Measurements from ENCODE around the gene KCNA2. TPM values are rescaled to one million over a fixed set of nuclear protein-coding genes. Genes with fewer than 3 reads are reported as not detected.

KCNA2 gene
- polyA plus RNA-seq (2012; ENCODE audit: low read depth, missing spikeins): 0.10 TPM

GRCh38 chr1:110605901-110606656 lies at the start of gene KCNA2:
KCNA2 (minus strand) TSS chr1:110606358; CDS start chr1:110604782, 1,576 bp downstream.
- no peak for FAIRE-seq
- no peak for DNase-seq (ENCODE audit: insufficient read length, low spot score)
- TF ChIP-seq SPI1 (IDR thresholded peaks at IDR 0.05; ENCODE audit: low read depth, low read length) (no peak), PAX5 (IDR thresholded peaks at IDR 0.05; ENCODE audit: insufficient read depth, low read length, severe bottlenecking) (no peak), POU2F2 (IDR thresholded peaks at IDR 0.05; ENCODE audit: low read depth, low read length) (no peak), POLR2AphosphoS5 (IDR thresholded peaks at IDR 0.05; ENCODE audit: low read depth, low read length) (no peak), POLR2A (IDR thresholded peaks at IDR 0.05; ENCODE audit: low read depth, low read length) (no peak), TAF1 (IDR thresholded peaks at IDR 0.05; ENCODE audit: low read depth, low read length) (no peak)

- DNase-seq (ENCODE audit: insufficient read length, low spot score) (no peak), FAIRE-seq (no peak)
- no peak for TF ChIP-seq POLR2AphosphoS5 (IDR thresholded peaks at IDR 0.05; ENCODE audit: low read depth, low read length)
- TF ChIP-seq SPI1 (IDR thresholded peaks at IDR 0.05; ENCODE audit: low read depth, low read length): no peak
- TF ChIP-seq POU2F2 (IDR thresholded peaks at IDR 0.05; ENCODE audit: low read depth, low read length): no peak
- TF ChIP-seq PAX5 (IDR thresholded peaks at IDR 0.05; ENCODE audit: insufficient read depth, low read length, severe bottlenecking): no peak
- no peak for TF ChIP-seq TAF1 (IDR thresholded peaks at IDR 0.05; ENCODE audit: low read depth, low read length)
- no peak for TF ChIP-seq POLR2A (IDR thresholded peaks at IDR 0.05; ENCODE audit: low read depth, low read length)
Observed at GRCh38 chr1:110650609-110651008, 44.5 kb upstream of the KCNA2 start.

- no peak for FAIRE-seq
Observed at GRCh38 chr1:110648417-110648816, 42.3 kb upstream of the KCNA2 start.

GRCh38 chr1:110647254-110647891 lies 41.2 kb upstream of the KCNA2 start:
- TF ChIP-seq SPI1 (IDR thresholded peaks at IDR 0.05; ENCODE audit: low read depth, low read length) (no peak), POU2F2 (IDR thresholded peaks at IDR 0.05; ENCODE audit: low read depth, low read length) (no peak), PAX5 (IDR thresholded peaks at IDR 0.05; ENCODE audit: insufficient read depth, low read length, severe bottlenecking) (no peak), POLR2A (IDR thresholded peaks at IDR 0.05; ENCODE audit: low read depth, low read length) (no peak), POLR2AphosphoS5 (IDR thresholded peaks at IDR 0.05; ENCODE audit: low read depth, low read length) (no peak), TAF1 (IDR thresholded peaks at IDR 0.05; ENCODE audit: low read depth, low read length) (no peak)
- FAIRE-seq: no peak
- DNase-seq (ENCODE audit: insufficient read length, low spot score): no peak

More at GRCh38 chr1:110648417-110648816, 42.3 kb upstream of the KCNA2 start:
- no peak for DNase-seq (ENCODE audit: insufficient read length, low spot score)
- TF ChIP-seq POLR2A (IDR thresholded peaks at IDR 0.05; ENCODE audit: low read depth, low read length) (no peak), SPI1 (IDR thresholded peaks at IDR 0.05; ENCODE audit: low read depth, low read length) (no peak), PAX5 (IDR thresholded peaks at IDR 0.05; ENCODE audit: insufficient read depth, low read length, severe bottlenecking) (no peak), POU2F2 (IDR thresholded peaks at IDR 0.05; ENCODE audit: low read depth, low read length) (no peak), POLR2AphosphoS5 (IDR thresholded peaks at IDR 0.05; ENCODE audit: low read depth, low read length) (no peak)

- TF ChIP-seq POLR2A (IDR thresholded peaks at IDR 0.05; ENCODE audit: low read depth, low read length) (no peak), SPI1 (IDR thresholded peaks at IDR 0.05; ENCODE audit: low read depth, low read length) (no peak), PAX5 (IDR thresholded peaks at IDR 0.05; ENCODE audit: insufficient read depth, low read length, severe bottlenecking) (no peak), POLR2AphosphoS5 (IDR thresholded peaks at IDR 0.05; ENCODE audit: low read depth, low read length) (no peak)
- FAIRE-seq (peak; percentile 35), DNase-seq (ENCODE audit: insufficient read length, low spot score) (no peak)
Observed at GRCh38 chr1:110645821-110646735, 39.9 kb upstream of the KCNA2 start.

- no peak for DNase-seq (ENCODE audit: insufficient read length, low spot score)
- no peak for TF ChIP-seq PAX5 (IDR thresholded peaks at IDR 0.05; ENCODE audit: insufficient read depth, low read length, severe bottlenecking)
- no peak for TF ChIP-seq SPI1 (IDR thresholded peaks at IDR 0.05; ENCODE audit: low read depth, low read length)
- no peak for FAIRE-seq
Observed at GRCh38 chr1:110645211-110645610, 39.1 kb upstream of the KCNA2 start.

GRCh38 chr1:110643879-110644472 lies 37.8 kb upstream of the KCNA2 start:
- DNase-seq (ENCODE audit: insufficient read length, low spot score) (no peak), FAIRE-seq (peak; percentile 82)
- no peak for TF ChIP-seq POU2F2 (IDR thresholded peaks at IDR 0.05; ENCODE audit: low read depth, low read length)
- TF ChIP-seq SPI1 (IDR thresholded peaks at IDR 0.05; ENCODE audit: low read depth, low read length): peak; percentile 82

GRCh38 chr1:110639724-110640386 lies 33.7 kb upstream of the KCNA2 start:
- TF ChIP-seq POU2F2 (IDR thresholded peaks at IDR 0.05; ENCODE audit: low read depth, low read length) (no peak), SPI1 (IDR thresholded peaks at IDR 0.05; ENCODE audit: low read depth, low read length) (no peak), PAX5 (IDR thresholded peaks at IDR 0.05; ENCODE audit: insufficient read depth, low read length, severe bottlenecking) (no peak)
- FAIRE-seq: no peak
- no peak for DNase-seq (ENCODE audit: insufficient read length, low spot score)

- TF ChIP-seq POU2F2 (IDR thresholded peaks at IDR 0.05; ENCODE audit: low read depth, low read length) (no peak), TAF1 (IDR thresholded peaks at IDR 0.05; ENCODE audit: low read depth, low read length) (no peak), PAX5 (IDR thresholded peaks at IDR 0.05; ENCODE audit: insufficient read depth, low read length, severe bottlenecking) (no peak), SPI1 (IDR thresholded peaks at IDR 0.05; ENCODE audit: low read depth, low read length) (no peak), POLR2AphosphoS5 (IDR thresholded peaks at IDR 0.05; ENCODE audit: low read depth, low read length) (no peak), POLR2A (IDR thresholded peaks at IDR 0.05; ENCODE audit: low read depth, low read length) (no peak)
- DNase-seq (ENCODE audit: insufficient read length, low spot score) (no peak), FAIRE-seq (no peak)
Observed at GRCh38 chr1:110638556-110638955, 32.4 kb upstream of the KCNA2 start.
